Kidney tubule cell (primary cell): ENCODE measurements around the gene REM2.
A peak's percentile ranks its signal among the peaks of the same experiment; 100 is the strongest.
"Not testable (repeated sequence)": the region's sequence is repeated elsewhere in the genome, so short reads cannot be mapped to it uniquely, and the experiment has no call there.

Experiments used
- DNase-seq: peaks from one replicate; pipeline ENCODE4 v3.0.0-alpha.2; 2018; ENCODE audit warnings: low spot score

REM2 gene

DNA sequence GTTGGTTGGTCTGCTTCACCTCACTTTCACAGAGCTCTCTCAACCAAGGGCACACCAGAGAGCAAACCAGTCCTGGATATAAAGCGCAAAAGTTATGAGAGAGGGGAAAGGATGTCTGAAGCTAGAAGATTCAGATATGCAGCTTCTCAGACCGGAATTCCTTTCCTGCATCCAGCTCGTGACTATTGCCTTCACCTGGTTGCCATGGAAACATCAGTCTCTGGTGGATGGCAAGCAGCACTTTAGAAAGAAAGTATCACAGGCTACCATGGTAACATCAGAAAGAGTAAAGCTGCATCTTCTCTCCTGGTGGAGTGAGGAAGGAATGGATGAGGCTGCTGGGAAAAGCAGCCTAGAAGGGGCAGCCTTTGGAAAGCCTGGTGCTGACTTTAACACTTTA lies 13.7 kb downstream of the REM2 start:
- DNase-seq = peak; percentile 22

GRCh38 chr14:22897357-22897756 lies 14.3 kb downstream of the REM2 start:
- DNase-seq = no peak

DNA sequence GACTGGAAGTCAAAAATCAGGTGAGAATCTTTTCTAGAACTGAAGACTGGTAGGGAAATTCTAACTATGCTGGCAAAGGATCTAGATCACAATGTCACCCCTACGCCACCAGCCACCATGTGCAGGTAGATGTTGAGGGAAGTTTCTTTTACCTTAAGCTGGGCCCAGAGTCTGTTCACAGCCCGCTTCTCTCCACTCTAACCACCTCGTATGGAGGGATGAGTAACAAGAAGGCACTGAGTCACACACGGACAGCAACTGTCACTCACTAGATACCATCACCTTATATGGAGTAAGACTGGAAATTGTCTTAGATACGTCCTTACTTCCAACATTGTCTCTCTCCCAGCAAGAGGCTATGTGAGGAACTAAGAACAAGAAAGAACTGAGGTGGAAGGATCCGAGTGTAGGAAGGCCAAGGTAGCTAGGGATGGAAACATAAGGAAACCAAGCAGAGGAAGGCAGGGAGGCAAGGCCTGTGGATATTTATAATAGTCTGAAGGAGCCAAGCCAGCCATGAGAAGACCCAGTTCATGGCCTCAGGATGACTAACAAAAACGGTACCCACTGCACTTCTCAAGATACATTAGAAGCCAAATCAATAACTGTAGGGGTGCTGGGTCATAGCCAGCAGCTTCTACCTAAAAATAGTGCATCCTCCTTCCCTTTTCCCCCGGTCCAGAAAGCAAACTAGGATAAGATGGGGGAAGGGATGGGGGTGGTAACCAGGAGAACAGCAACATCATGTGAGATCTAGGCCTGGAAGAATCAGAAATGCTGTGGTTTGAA lies 15.5 kb downstream of the REM2 start:
- peak; percentile 88 for DNase-seq

DNA sequence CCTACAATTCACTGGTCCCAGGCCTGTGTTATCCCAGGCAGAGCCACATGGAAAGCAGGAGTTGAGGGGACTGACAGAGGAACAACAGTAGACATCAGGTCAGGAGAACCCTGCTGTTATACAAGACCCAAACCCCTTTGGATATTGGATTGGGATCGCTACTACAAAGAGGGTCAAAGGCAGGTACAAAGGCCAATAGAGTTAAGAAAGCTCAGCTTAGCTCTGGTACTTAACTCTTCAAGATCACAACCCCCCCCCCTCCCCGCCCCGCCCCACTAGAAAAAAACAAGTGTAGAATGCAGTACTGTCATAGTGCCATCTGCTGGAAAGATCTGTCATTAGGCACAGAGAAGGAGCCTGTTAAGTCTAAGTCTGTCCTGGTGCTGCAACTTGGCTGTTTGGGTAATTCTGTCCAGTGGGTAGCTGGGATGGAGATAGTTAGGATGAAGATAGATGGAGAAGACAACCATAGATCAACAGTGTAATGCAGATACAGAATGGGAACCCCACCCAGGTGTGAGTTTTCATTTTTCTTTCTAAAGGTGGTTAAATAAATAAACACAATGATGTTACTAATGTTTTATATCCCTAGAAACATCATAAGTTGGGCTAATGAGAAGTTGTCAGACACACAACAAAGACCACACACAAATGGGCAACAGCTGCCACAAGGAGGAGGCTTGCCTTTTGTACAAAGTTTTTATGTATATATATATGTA lies 17.2 kb downstream of the REM2 start:
- DNase-seq = peak; percentile 64

GRCh38 chr14:22901799-22902198 lies 18.8 kb downstream of the REM2 start:
- DNase-seq = no peak

DNA sequence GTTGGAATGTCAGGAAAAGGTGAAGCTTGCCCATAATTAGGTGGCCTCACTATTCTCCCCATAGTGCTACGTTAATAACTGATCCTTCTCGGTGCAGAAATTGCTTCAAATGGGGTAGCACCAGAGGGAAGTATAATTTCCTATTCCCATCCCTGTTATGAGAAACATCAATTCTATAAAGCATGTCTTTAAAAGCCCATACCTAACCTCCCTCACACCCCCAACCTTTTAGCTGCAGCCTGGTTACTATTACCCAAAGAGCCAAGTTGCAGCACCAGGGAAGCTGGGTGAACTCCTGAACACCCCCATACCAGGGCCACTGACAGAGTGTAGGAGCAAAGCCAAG lies 20.7 kb downstream of the REM2 start:
- DNase-seq = no peak

GRCh38 chr14:22905627-22906026 lies 22.6 kb downstream of the REM2 start:
- no peak for DNase-seq

GRCh38 chr14:22906073-22906472 lies 23.1 kb downstream of the REM2 start:
- no peak for DNase-seq

DNA sequence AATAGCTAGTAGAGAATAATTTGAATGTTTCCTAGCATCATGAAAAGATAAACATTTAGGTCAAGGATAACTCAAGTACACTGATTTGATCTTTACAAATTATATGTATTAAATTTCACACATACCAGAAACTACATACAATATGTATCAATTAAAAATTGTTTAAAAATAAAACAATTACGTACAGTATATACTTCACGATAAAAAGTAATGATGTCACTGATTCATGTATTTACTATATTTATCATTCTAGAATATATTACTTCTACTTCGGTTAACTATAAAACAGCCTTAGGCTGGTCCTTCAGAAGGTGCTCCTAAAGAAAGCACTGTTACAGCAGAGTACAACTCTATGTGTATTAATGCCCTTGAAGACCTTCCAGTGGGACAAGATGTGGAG lies 24.4 kb downstream of the REM2 start:
- no peak for DNase-seq

DNA sequence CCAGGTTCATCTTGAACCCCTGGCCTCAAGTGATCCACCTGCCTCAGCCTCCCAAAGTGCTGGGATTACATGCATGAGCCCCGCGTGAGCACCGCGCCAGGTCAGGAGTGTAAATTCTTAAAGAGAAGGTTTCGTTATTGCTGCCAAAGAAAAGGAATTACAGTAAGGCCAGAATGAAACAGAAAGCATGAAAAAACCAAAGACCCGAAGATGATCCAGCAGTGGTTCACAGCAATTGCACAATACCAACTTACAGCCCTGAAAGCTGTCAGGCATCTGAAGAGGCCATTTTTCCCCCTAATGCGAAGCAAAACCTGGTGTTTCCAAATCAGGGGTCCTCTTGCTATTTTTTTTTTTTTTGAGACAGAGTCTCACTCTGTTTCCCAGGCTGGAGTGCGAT lies 25.6 kb downstream of the REM2 start:
- DNase-seq = no peak

- DNase-seq = no peak
Measured at GRCh38 chr14:22910916-22911315, 27.9 kb downstream of the REM2 start.

DNA sequence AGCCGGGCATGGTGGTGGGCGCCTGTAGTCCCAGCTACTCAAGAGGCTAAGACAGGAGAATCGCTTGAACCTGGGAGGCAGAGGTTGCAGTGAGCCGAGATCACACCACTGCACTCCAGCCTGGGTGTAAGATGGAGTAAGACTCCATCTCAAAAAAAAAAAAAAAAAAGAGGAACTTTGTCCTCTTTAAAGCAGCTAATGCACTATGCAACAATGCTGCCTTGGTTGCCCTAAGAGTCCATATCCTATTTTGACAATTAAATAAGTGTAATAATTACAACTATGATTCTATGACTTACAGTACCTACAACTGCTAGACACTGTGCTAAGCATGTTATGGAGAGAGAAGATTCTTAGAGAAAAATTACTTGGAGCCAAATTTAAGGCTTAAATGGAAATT lies 31.8 kb downstream of the REM2 start:
- not testable (repeated sequence) for DNase-seq

GRCh38 chr14:22915886-22916521 lies 33.0 kb downstream of the REM2 start:
- DNase-seq = no peak

DNA sequence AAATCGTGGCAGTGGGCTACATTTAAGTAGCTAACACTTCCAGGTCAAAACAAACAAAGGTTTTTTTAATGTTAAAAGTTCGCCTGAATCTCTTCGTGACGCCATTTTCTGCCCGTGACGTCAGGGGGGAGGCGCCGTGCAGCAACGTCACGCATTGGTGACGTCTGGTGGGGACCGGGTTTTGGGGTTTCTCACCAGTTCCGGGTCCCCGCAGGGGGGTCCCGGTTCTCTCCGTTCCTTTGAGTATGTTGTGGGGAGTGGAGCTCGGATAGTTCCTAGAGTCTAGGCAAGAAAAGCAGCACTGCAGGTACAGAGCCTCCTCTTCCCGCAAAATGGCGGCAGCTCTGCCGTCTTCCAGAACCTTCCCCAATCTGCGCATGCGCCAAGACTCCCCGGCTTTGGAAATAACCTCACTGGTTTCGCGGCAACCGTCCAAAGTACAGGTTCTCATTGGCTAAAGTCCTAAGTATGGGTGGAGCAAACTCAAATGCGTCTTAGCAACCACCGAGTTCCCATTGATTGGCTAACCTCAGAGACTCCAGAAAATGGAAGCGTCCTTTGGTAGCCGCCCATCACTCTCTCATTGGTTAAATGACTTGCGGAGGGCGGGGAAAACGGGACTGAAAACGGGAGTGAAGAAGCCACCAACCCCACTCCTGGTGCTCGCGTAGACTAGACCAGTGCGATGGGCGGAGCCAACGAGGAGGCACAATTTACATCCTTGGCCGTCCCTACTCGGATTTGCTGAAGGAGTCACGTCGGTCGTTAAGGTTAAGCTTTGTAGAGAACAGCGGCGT lies 36.0 kb downstream of the REM2 start, which contains the start of gene RBM23:
Gene RBM23, minus strand, starts transcription at position 346 of the 797 bp plus-strand sequence.
- DNase-seq = peak; percentile 100

- DNase-seq = no peak
Measured at GRCh38 chr14:22919601-22919921, 36.5 kb downstream of the REM2 start.

GRCh38 chr14:22920697-22921096 lies 37.7 kb downstream of the REM2 start:
- DNase-seq = no peak

DNA sequence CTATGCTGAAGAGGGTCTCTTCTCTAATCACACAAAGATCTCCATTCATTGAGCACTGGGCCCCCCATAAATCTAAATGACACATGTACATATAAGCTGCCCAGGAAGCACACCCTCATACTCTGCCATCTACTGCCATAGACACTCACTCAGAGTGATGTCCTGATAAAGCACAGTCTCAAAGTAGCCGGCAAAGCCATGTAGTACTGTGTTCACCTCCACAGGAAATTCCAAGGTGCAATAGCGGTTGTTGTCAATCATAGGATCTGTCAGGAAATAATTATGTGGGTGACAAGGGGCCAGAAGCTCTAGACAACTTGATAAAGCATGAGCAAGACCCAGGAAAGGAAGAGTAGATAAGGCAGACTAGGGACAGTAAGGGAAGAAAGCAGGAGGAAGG lies 39.3 kb downstream of the REM2 start:
- no peak for DNase-seq

DNA sequence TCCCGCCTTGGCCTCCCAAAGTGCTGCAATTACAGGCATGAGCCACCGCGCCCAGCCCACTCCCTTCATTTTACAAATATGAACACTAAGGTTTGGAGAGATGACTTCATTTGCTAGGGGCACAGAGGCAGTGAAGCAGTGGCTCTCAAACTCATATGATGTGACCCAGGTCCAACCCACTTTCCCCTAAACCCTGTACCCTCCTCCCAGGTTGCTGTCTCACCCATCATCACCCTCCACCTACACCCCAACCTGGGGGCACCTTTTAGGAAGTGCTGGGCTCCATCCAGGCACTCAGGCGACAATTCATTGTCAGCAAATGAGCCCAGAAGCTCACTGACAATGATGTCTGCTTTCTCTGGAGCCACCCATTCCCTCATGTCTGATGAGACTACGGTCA lies 40.7 kb downstream of the REM2 start:
- DNase-seq = no peak

DNA sequence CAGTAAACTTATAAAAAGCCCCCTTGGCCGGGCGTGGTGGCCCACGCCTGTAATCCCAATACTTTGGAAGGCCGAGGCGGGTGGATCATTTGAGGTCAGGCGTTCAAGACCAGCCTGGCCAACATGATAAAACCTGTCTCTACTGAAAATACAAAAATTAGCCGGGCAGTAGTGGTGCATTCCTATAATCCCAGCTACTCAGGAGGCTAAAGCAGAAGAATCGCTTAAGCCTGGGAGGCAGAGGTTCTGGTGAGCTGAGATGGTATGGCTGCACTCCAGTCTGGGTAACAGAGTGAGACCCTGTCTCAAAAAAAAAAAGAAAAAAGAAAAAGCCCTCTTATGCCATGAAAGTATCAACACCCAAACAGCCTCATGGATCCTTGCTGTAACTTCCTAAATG lies 42.5 kb downstream of the REM2 start:
- no peak for DNase-seq

DNA sequence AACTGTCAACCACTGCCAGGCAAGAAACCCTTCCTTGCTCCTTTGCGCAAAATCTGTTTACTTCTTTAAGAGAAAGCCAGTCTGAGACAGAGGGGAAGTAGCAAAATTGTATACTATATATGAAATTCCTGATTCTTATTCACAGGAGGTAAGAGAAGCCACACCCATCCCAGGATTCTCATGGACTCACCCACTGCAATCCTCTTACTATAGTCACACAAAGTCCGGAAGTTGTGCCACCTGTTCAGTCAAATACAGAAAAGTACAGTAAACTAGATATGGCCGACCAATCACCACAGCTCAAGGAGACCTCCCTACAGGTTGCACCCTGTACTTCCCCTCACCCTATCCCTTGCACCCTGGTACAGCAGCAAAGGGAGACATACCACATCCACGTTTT lies 43.3 kb downstream of the REM2 start:
- peak; percentile 39 for DNase-seq

DNA sequence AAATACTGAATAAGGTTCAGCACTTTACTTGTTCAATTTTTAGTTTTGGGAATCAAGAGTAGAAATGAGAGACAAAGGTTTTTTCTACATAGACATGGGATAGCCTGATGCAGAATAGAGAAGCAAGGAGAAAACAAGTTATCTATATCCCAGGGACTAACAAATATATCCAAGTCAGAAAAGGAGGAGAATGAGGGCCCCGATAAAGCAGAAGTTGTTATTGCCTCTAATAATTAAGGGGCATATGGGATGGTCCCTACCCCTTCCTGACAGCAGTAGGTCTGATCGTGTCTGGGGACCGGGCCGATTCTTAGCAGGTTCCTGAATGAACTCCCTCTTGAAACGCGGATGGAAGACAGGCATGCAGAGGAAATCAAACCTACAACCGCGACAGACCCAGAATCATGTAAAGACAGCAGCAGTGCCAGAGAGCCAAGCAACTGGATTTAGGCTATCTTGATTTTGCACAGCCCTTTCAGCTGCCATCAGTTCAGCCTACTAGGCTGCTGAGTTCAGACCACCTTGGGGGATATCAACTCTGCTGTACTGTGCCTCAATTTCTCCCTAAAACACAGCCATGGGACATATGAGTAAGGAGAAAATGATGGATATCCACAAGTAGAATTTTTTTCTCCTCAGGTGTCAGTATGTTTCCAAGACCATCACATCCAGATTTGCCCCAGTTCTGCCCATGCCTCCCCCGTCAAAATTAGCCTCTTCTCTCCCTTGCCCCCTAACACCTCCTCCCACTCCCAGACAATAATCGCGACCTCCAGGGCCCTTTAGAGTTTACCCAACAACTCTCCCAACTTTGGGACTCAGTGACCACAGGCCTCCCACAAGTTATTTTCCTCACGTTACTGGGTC lies 45.4 kb downstream of the REM2 start:
- DNase-seq = no peak
